ENCODE measurements around the gene UBE2J2. TPM values are rescaled to one million over a fixed set of nuclear protein-coding genes. Genes with fewer than 3 reads are reported as not detected.

The UBE2J2 gene
- total and polyA plus RNA-seq, 2 of the 4 experiments (the other 2 are of a cell fraction): 20.6 to 67.5 TPM

DNA sequence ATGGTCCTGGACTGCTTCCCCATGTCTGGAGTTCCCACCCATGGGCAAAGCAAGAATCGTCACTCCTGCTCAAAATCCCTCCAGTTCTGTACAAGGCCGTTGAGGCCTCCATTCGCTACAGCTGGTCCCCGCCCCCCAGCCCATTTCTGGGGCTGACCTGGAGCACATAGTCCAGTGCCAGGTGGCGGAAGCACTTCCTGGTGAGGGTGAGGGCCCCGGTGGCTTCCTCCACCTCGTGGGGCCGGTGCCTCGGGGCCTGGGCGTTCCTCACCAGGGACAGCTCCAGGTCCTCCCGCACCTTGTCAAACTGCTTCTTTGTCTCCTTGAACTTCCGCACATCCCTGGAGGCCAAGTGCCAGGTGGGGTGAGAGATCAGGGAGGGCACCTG is 26.7 kb upstream of the UBE2J2 start:
- no peak overlapping the region for H2BK120ac ChIP-seq (ENCODE audit: low read depth, low read length)
- H3K9ac ChIP-seq (ENCODE audit: low read depth, low read length): no peak overlapping the region
- H3K4me3 ChIP-seq (ENCODE audit: insufficient read depth, low read depth, low read length): no peak overlapping the region
- no peak overlapping the region for H2AFZ ChIP-seq (replicated peaks; ENCODE audit: low read length, poor library complexity)
- no peak overlapping the region for H3K27ac ChIP-seq (ENCODE audit: insufficient read depth, low read length)
- H3K4me1 ChIP-seq (ENCODE audit: control insufficient read depth, insufficient read depth, low read length): peaks cover 11% of the 10 kb centered on the region
- dilution Hi-C loops (cut with HindIII; ENCODE audit: low sequenced_read_pairs, unreplicated experiment) (no loop called here), intact Hi-C loops (cut with micrococcal nuclease) (no loop called here), in situ Hi-C loops (cut with MboI; ENCODE audit: low sequenced_read_pairs) (no loop called here)
- H2BK15ac ChIP-seq (ENCODE audit: low read depth, low read length): no peak overlapping the region
- H2BK20ac ChIP-seq (ENCODE audit: low read depth, low read length): no peak overlapping the region
- no peak overlapping the region for H4K5ac ChIP-seq (ENCODE audit: low read depth, low read length)
- ChIA-PET CTCF (interaction anchor here (0.6 kb wide), 1 partner anchor 286 kb away, joined by 4 read pairs; no protein-coding TSS in a partner anchor), POLR2A (ENCODE audit: unreplicated experiment) (interaction anchor here (0.6 kb wide), 1 partner anchor 10 kb away, joined by 4 read pairs; no protein-coding TSS in a partner anchor)
- H3K4ac ChIP-seq (ENCODE audit: low read depth, low read length): no peak overlapping the region
- H3K18ac ChIP-seq (ENCODE audit: low read depth, low read length): no peak overlapping the region
- H3K23ac ChIP-seq (ENCODE audit: low read depth, low read length): no peak overlapping the region
- no peak overlapping the region for H2BK5ac ChIP-seq (ENCODE audit: low read depth, low read length, poor library complexity, severe bottlenecking)
- no peak overlapping the region for H3K14ac ChIP-seq (replicated peaks; ENCODE audit: low read depth, low read length)
- peaks cover 3 to 36% of the 10 kb centered on the region in 2 experiments; a peak in 3 of 4 replicates for H3K79me1 ChIP-seq (ENCODE audit: low read depth in 1 of 2, low read length in 2 of 2)
- ATAC-seq (ENCODE audit: low read depth) (no peak), DNase-seq (no peak)
- H4K91ac ChIP-seq (ENCODE audit: insufficient read depth, low read depth, low read length): no peak overlapping the region
- no peaks in the 10 kb centered on the region for H3K9me3 ChIP-seq (ENCODE audit: control insufficient read depth, insufficient read depth, low read length)
- H3K4me2 ChIP-seq (ENCODE audit: low read depth, low read length): no peak overlapping the region
- no peak overlapping the region for H2AK9ac ChIP-seq (replicated peaks; ENCODE audit: low read depth, low read length, poor library complexity)
- peaks cover 26% of the 10 kb centered on the region for H3K36me3 ChIP-seq (ENCODE audit: control insufficient read depth, insufficient read depth, low read length)
- no peak overlapping the region for H3K56ac ChIP-seq (ENCODE audit: extremely low read depth, insufficient read depth, low read length)
- H3K9me1 ChIP-seq (ENCODE audit: insufficient read depth, low read length): no peaks in the 10 kb centered on the region
- no TSS peak for BruUV-seq (replicated peaks)
- no peak overlapping the region for H4K8ac ChIP-seq (ENCODE audit: low read depth in 2 of 2, low read length in 2 of 2)
- no peak overlapping the region for H2AK5ac ChIP-seq (ENCODE audit: low read depth, low read length)
- no peaks in the 10 kb centered on the region for H3K27me3 ChIP-seq (ENCODE audit: control insufficient read depth, insufficient read depth, low read length)
- WGBS, 2 experiments (ENCODE audit: extremely low coverage in 2 of 2, insufficient read length in 1 of 2): 91% methylated on average over 9 of the region's 12 CpGs; no CpG with 5 or more reads in 1 of the 2 experiments
- TF ChIP-seq, protein P1, sequence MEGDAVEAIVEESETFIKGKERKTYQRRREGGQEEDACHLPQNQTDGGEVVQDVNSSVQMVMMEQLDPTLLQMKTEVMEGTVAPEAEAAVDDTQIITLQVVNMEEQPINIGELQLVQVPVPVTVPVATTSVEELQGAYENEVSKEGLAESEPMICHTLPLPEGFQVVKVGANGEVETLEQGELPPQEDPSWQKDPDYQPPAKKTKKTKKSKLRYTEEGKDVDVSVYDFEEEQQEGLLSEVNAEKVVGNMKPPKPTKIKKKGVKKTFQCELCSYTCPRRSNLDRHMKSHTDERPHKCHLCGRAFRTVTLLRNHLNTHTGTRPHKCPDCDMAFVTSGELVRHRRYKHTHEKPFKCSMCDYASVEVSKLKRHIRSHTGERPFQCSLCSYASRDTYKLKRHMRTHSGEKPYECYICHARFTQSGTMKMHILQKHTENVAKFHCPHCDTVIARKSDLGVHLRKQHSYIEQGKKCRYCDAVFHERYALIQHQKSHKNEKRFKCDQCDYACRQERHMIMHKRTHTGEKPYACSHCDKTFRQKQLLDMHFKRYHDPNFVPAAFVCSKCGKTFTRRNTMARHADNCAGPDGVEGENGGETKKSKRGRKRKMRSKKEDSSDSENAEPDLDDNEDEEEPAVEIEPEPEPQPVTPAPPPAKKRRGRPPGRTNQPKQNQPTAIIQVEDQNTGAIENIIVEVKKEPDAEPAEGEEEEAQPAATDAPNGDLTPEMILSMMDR (conservative IDR thresholded peaks at IDR 0.05; ENCODE audit: low read depth, low read length): no peak
- TF ChIP-seq, protein P2, sequence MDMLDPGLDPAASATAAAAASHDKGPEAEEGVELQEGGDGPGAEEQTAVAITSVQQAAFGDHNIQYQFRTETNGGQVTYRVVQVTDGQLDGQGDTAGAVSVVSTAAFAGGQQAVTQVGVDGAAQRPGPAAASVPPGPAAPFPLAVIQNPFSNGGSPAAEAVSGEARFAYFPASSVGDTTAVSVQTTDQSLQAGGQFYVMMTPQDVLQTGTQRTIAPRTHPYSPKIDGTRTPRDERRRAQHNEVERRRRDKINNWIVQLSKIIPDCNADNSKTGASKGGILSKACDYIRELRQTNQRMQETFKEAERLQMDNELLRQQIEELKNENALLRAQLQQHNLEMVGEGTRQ (IDR thresholded peaks at IDR 0.05; ENCODE audit: low read depth, low read length): no peak
- TF ChIP-seq CEBPB (IDR thresholded peaks at IDR 0.05; ENCODE audit: low read depth, low read length): no peak
- TF ChIP-seq RFX5 (IDR thresholded peaks at IDR 0.05; ENCODE audit: low read depth, low read length): no peak
- TF ChIP-seq SMC3 (IDR thresholded peaks at IDR 0.05; ENCODE audit: low read depth, low read length): no peak
- TF ChIP-seq MAFK (IDR thresholded peaks at IDR 0.05; ENCODE audit: low read depth, low read length): no peak
- no peak for TF ChIP-seq MXI1 (IDR thresholded peaks at IDR 0.05; ENCODE audit: borderline replicate concordance, low read depth, low read length)
- no peak for TF ChIP-seq MAZ (IDR thresholded peaks at IDR 0.05; ENCODE audit: borderline replicate concordance, low read depth, low read length)
- no peak for TF ChIP-seq NFE2L2 (IDR thresholded peaks at IDR 0.05; ENCODE audit: low read depth, low read length)
- TF ChIP-seq POLR2A (IDR thresholded peaks at IDR 0.05; ENCODE audit: low read depth, low read length): no peak
- TF ChIP-seq RAD21 (IDR thresholded peaks at IDR 0.05; ENCODE audit: low read length): no peak
- no peak for TF ChIP-seq CHD1 (IDR thresholded peaks at IDR 0.05; ENCODE audit: low read depth, low read length)
- TF ChIP-seq, protein P3, sequence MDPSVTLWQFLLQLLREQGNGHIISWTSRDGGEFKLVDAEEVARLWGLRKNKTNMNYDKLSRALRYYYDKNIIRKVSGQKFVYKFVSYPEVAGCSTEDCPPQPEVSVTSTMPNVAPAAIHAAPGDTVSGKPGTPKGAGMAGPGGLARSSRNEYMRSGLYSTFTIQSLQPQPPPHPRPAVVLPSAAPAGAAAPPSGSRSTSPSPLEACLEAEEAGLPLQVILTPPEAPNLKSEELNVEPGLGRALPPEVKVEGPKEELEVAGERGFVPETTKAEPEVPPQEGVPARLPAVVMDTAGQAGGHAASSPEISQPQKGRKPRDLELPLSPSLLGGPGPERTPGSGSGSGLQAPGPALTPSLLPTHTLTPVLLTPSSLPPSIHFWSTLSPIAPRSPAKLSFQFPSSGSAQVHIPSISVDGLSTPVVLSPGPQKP (IDR thresholded peaks at IDR 0.05; ENCODE audit: borderline replicate concordance, low read depth, low read length): no peak
- no peak for TF ChIP-seq BHLHE40 (IDR thresholded peaks at IDR 0.05; ENCODE audit: low read depth, low read length)
- no peak for TF ChIP-seq FOS (IDR thresholded peaks at IDR 0.05; ENCODE audit: low read depth, low read length)
- TF ChIP-seq RCOR1 (IDR thresholded peaks at IDR 0.05; ENCODE audit: insufficient replicate concordance, low read length): no peak
- H4K20me1 ChIP-seq (ENCODE audit: insufficient read depth, low read length): peaks cover 38% of the 10 kb centered on the region

Measured in IMR-90 (cell line).